Lower leg skin (tissue), 3 donors: Measurements from ENCODE around the gene GNAZ.

Experiments used
- CTCF ChIP-seq, 3 donors: fragments of 450-650 bp; IDR thresholded peaks; one replicate each; pipeline ENCODE4 v1.5.1; 2016; ENCODE audit warnings: antibody characterized with exemption in 3 of 3, mild to moderate bottlenecking in 3 of 3, moderate library complexity in 2 of 3
- POLR2A ChIP-seq, 2 donors: fragments of 450-650 bp; IDR thresholded peaks; one replicate each; pipeline ENCODE4 v1.6.1; 2016 to 2017; ENCODE audit warnings: antibody characterized with exemption in 2 of 2, mild to moderate bottlenecking in 1 of 2, moderate library complexity in 1 of 2

GRCh38 chr22:23145878-23146470 is 75.7 kb downstream of the GNAZ start:
- TF ChIP-seq POLR2A (IDR thresholded peaks at IDR 0.05) (no peak), CTCF (IDR thresholded peaks at IDR 0.05) (no peak)
